ENCODE data around the gene SSBP3.

GRCh38 chr1:54340878-54341277 lies 65.3 kb downstream of the SSBP3 start:
- no peak for TF ChIP-seq CTCF (IDR thresholded peaks at IDR 0.05 in 2 of 3, conservative IDR thresholded peaks at IDR 0.05 in 1 of 3; ENCODE audit: borderline replicate concordance in 1 of 3, insufficient read depth in 1 of 3, low read depth in 2 of 3, low read length in 2 of 3)
- TF ChIP-seq POLR2A (IDR thresholded peaks at IDR 0.05; ENCODE audit: borderline replicate concordance, extremely low read depth, insufficient read depth, insufficient read length), result no peak
- no peak for TF ChIP-seq EZH2phosphoT487 (IDR thresholded peaks at IDR 0.05; ENCODE audit: borderline replicate concordance)
- TF ChIP-seq REST (IDR thresholded peaks at IDR 0.05; ENCODE audit: low read depth), result no peak
- TF ChIP-seq ELF1 (IDR thresholded peaks at IDR 0.05; ENCODE audit: borderline replicate concordance, low read depth), result no peak
- TF ChIP-seq POLR2AphosphoS5 (IDR thresholded peaks at IDR 0.05; ENCODE audit: low read depth, low read length), result no peak
- TF ChIP-seq TCF7L2 (IDR thresholded peaks at IDR 0.05; ENCODE audit: borderline replicate concordance, extremely low read depth, insufficient read depth, insufficient read length), result no peak
- TF ChIP-seq SIN3A (IDR thresholded peaks at IDR 0.05; ENCODE audit: low read depth), result no peak
- no peak for TF ChIP-seq CEBPB (IDR thresholded peaks at IDR 0.05; ENCODE audit: low read depth)
- TF ChIP-seq YY1 (IDR thresholded peaks at IDR 0.05; ENCODE audit: extremely low read depth, insufficient replicate concordance, low read depth, low read length), result no peak
- no peak for TF ChIP-seq EZH2 (IDR thresholded peaks at IDR 0.05)
